Measurements from ENCODE around the gene PPP1R8. TPM values are rescaled to one million over a fixed set of nuclear protein-coding genes. Genes with fewer than 3 reads are reported as not detected.

PPP1R8 gene
- total and polyA plus RNA-seq, 7 experiments from 2014 or later = 17.5 to 60.2 (median 39.5) TPM

- H3K27me3 Mint-ChIP-seq = no peaks in the 10 kb centered on the region
- Histone ChIP-seq H3K36me3 (ENCODE audit: control insufficient read depth in 2 of 3, insufficient read depth in 3 of 3, low read length in 3 of 3) (peaks cover 0 to 59% (median 35%) of the 10 kb centered on the region in 3 experiments), H3K9me3 (ENCODE audit: control insufficient read depth in 2 of 3, low read length in 3 of 3) (no peaks in the 10 kb centered on the region), H3K27me3 (ENCODE audit: control insufficient read depth in 2 of 2, insufficient read depth in 2 of 2, low read length in 2 of 2) (no peaks in the 10 kb centered on the region), H3K4me3 (ENCODE audit: low read length) (no peak overlapping the region), H3K27ac (ENCODE audit: low read depth, low read length) (peak overlapping the region; percentile 58), H3K4me1 (ENCODE audit: control insufficient read depth in 2 of 2, insufficient read depth in 2 of 2, low read length in 2 of 2) (peaks cover 29 to 40% of the 10 kb centered on the region in 2 donors)
- DNase-seq (peak in 6 of 9 donors; percentile 16 to 59 (median 38)), ATAC-seq (peak; percentile 78)
- H3K9me3 Mint-ChIP-seq = no peaks in the 10 kb centered on the region
- H3K36me3 Mint-ChIP-seq = peaks cover 11 to 62% (median 44%) of the 10 kb centered on the region in 5 donors
- peak overlapping the region; percentile 33 to 96 (median 88) for H3K27ac Mint-ChIP-seq
- CTCF ChIA-PET = interaction anchor here (0.8 to 0.9 kb wide), 2 partner anchors 12 to 49 kb away, joined by 3 read pairs; no protein-coding TSS in a partner anchor
- H3K4me3 Mint-ChIP-seq = peak overlapping the region in 9 of 10 donors; percentile 8 to 69 (median 42)
- POLR2A ChIA-PET = interaction anchor here (0.8 to 2.2 kb wide), 3 partner anchors 16 to 68 kb away, joined by 3 to 10 read pairs (median 3); partner anchors contain the start of genes THEMIS2 and XKR8
- H3K4me1 Mint-ChIP-seq = peaks cover 27 to 78% (median 64%) of the 10 kb centered on the region in 7 donors
- intact Hi-C loops (cut with micrococcal nuclease) = loop anchor here (1.0 to 5.0 kb wide), 3 partner anchors 22 to 34 kb away; no protein-coding TSS in a partner anchor
Observed at GRCh38 chr1:27891196-27891889, 60.8 kb downstream of the PPP1R8 start.

DNA sequence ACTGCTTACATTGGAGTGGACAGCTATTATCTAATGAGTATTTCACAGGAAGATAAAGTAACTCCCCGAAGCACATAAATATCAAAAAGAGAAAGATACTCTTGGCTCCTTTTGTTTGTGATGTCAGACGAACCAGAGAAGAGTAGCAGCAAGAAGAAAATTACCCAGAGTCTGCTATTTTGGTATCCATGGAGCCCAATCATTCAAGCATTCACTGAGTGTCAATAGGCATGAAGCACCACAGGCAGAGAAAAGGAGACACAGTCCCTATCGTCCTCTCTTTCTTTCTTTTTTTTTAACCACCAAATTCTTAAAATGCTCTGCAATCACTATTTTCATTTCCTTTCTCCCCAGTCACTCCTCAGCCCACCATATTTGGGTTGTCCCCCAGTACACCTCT, 63.9 kb downstream of the PPP1R8 start:
- Mint-ChIP-seq H3K9me3 (no peaks in the 10 kb centered on the region), H3K4me1 (peaks cover 13 to 48% (median 37%) of the 10 kb centered on the region in 7 donors), H3K27ac (peak overlapping the region in 8 of 9 donors; percentile 12 to 94 (median 70)), H3K27me3 (no peaks in the 10 kb centered on the region), H3K36me3 (peaks cover 15 to 55% (median 35%) of the 10 kb centered on the region in 5 donors), H3K4me3 (no peak overlapping the region)
- ATAC-seq (no peak), DNase-seq (no peak)
- H3K36me3 ChIP-seq (ENCODE audit: control insufficient read depth in 2 of 3, insufficient read depth in 3 of 3, low read length in 3 of 3) = peaks cover 0 to 75% (median 45%) of the 10 kb centered on the region in 3 experiments
- no peak overlapping the region for H3K27ac ChIP-seq (ENCODE audit: low read depth, low read length)
- H3K4me3 ChIP-seq (ENCODE audit: low read length) = no peak overlapping the region
- POLR2A ChIA-PET = interaction anchor here (0.5 to 1.0 kb wide), 3 partner anchors 13 to 484 kb away, joined by 3 read pairs; partner anchors contain the start of gene THEMIS2
- CTCF ChIA-PET = interaction anchor here (0.8 kb wide), 1 partner anchor 46 kb away, joined by 3 read pairs; no protein-coding TSS in a partner anchor
- intact Hi-C loops (cut with micrococcal nuclease) = loop anchor here in 1 of 2 donors (5.0 kb wide), 1 partner anchor 37 kb away; no protein-coding TSS in a partner anchor
- no peaks in the 10 kb centered on the region for H3K27me3 ChIP-seq (ENCODE audit: control insufficient read depth in 2 of 2, insufficient read depth in 2 of 2, low read length in 2 of 2)
- peaks cover 13 to 15% of the 10 kb centered on the region in 2 donors for H3K4me1 ChIP-seq (ENCODE audit: control insufficient read depth in 2 of 2, insufficient read depth in 2 of 2, low read length in 2 of 2)
- no peaks in the 10 kb centered on the region for H3K9me3 ChIP-seq (ENCODE audit: control insufficient read depth in 2 of 3, low read length in 3 of 3)

Other genes starting within 250 kb of the PPP1R8 start
- 10 to 100 TPM; 18.4 to 38.8 (median 21.3) TPM for gene AHDC1, start 226.6 kb upstream of the PPP1R8 start, total RNA-seq
- 1 to 10 TPM in 1 of 2 donors, under 1 TPM in 1; 0.90 to 2.0 TPM for gene AHDC1, start 226.6 kb upstream of the PPP1R8 start, polyA plus RNA-seq
- 100 to 1,000 TPM in 1 of 5 experiments, 10 to 100 TPM in 1, 1 to 10 TPM in 2, under 1 TPM in 1; 0.15 to 246 (median 1.9) TPM for gene FGR, start 195.6 kb upstream of the PPP1R8 start, total RNA-seq
- gene FGR, start 195.6 kb upstream of the PPP1R8 start, polyA plus RNA-seq = under 1 TPM; 0.70 to 0.72 TPM
- gene IFI6, start 158.6 kb upstream of the PPP1R8 start, total RNA-seq = 100 to 1,000 TPM in 1 of 5 experiments, 10 to 100 TPM in 4; 24.7 to 266 (median 33.2) TPM
- 100 to 1,000 TPM; 166 to 186 TPM for gene IFI6, start 158.6 kb upstream of the PPP1R8 start, polyA plus RNA-seq
- gene FAM76A, start 104.8 kb upstream of the PPP1R8 start, total RNA-seq = 10 to 100 TPM; 15.2 to 25.2 (median 22.2) TPM
- 10 to 100 TPM in 1 of 2 donors, 1 to 10 TPM in 1; 9.0 to 10.2 TPM for gene FAM76A, start 104.8 kb upstream of the PPP1R8 start, polyA plus RNA-seq
- 10 to 100 TPM; 23.9 to 38.7 (median 28.9) TPM for gene STX12, start 57.6 kb upstream of the PPP1R8 start, total RNA-seq
- gene STX12, start 57.6 kb upstream of the PPP1R8 start, polyA plus RNA-seq = 10 to 100 TPM in 1 of 2 donors, 1 to 10 TPM in 1; 9.3 to 11.2 TPM
- gene THEMIS2, start 41.8 kb downstream of the PPP1R8 start, total RNA-seq = 100 to 1,000 TPM in 1 of 5 experiments, 10 to 100 TPM in 4; 48.8 to 234 (median 72.3) TPM
- 10 to 100 TPM; 24.8 to 97.1 TPM for gene THEMIS2, start 41.8 kb downstream of the PPP1R8 start, polyA plus RNA-seq
- 10 to 100 TPM; 20.6 to 72.4 (median 58.6) TPM for gene RPA2, start 83.8 kb downstream of the PPP1R8 start, total RNA-seq
- gene RPA2, start 83.8 kb downstream of the PPP1R8 start, polyA plus RNA-seq = 100 to 1,000 TPM; 224 to 235 TPM
- gene SMPDL3B, start 104.2 kb downstream of the PPP1R8 start, total RNA-seq = under 1 TPM in 3 of 5 experiments, not detected in 2; 0.19 to 0.47 (median 0.41) TPM
- gene SMPDL3B, start 104.2 kb downstream of the PPP1R8 start, polyA plus RNA-seq = not detected
- gene XKR8, start 129.2 kb downstream of the PPP1R8 start, total RNA-seq = 10 to 100 TPM in 3 of 5 experiments, 1 to 10 TPM in 2; 8.4 to 15.8 (median 10.7) TPM
- 10 to 100 TPM; 10.4 to 22.1 TPM for gene XKR8, start 129.2 kb downstream of the PPP1R8 start, polyA plus RNA-seq

All from naive thymus-derived CD4-positive, alpha-beta T cell (primary cell).